Kidney (tissue), 14 donors: ENCODE data around the gene PPP5C. TPM values are rescaled to one million over a fixed set of nuclear protein-coding genes. Genes with fewer than 3 reads are reported as not detected.

Experiments used
- DNase-seq, 5 donors: peaks; one replicate each; pipeline ENCODE4 v3.0.0-alpha.2; 2013 to 2020
- FAIRE-seq: peaks from 2 replicates; lab custom pipeline; 2012; peaks lifted over from hg19 to GRCh38; lab: Jason Lieb, UNC
- H3K27ac ChIP-seq, 2 donors: one replicate each; pipeline ENCODE4 v1.7.0; 2013; ENCODE audit warnings: low read depth in 2 of 2, low read length in 2 of 2, inconsistent platforms in 1 of 2
- H3K27me3 ChIP-seq: one replicate; pipeline ENCODE4 v1.7.1; 2013; ENCODE audit warnings: low read length, inconsistent platforms; ENCODE audit not compliant: control insufficient read depth, insufficient read depth
- H3K36me3 ChIP-seq, 3 donors: one replicate each; pipeline versions ENCODE4 v1.7.0 to v1.7.1; 2013; ENCODE audit warnings: low read length in 3 of 3, control low read depth in 1 of 3, inconsistent platforms in 1 of 3; ENCODE audit not compliant: insufficient read depth in 3 of 3, control insufficient read depth in 2 of 3
- H3K4me1 ChIP-seq, 3 donors: one replicate each; pipeline versions ENCODE4 v1.7.0 to v1.7.1; 2013; ENCODE audit warnings: low read length in 3 of 3, inconsistent platforms in 1 of 3, low read depth in 1 of 3; ENCODE audit not compliant: control insufficient read depth in 2 of 3, insufficient read depth in 2 of 3
- H3K4me3 ChIP-seq, 3 donors: one replicate each; pipeline versions ENCODE4 v1.7.0 to v1.8.1; 2013; ENCODE audit warnings: low read length in 3 of 3, control low read depth in 1 of 3, inconsistent platforms in 1 of 3
- H3K9ac ChIP-seq, 3 donors: one replicate each; pipeline versions ENCODE4 v1.7.0 to v1.7.1; 2013; ENCODE audit warnings: low read length in 3 of 3, control low read depth in 1 of 3, inconsistent platforms in 1 of 3
- H3K9me3 ChIP-seq, 3 donors: one replicate each; pipeline versions ENCODE4 v1.7.0 to v1.7.1; 2013; ENCODE audit warnings: low read length in 3 of 3, control low read depth in 1 of 3, inconsistent platforms in 1 of 3; ENCODE audit not compliant: control insufficient read depth in 2 of 3, insufficient read depth in 1 of 3
- CTCF ChIP-seq: IDR thresholded peaks from 3 replicates; pipeline ENCODE4 v1.5.1; 2012; ENCODE audit warnings: mild to moderate bottlenecking, moderate library complexity, borderline replicate concordance; ENCODE audit not compliant: insufficient read depth; ENCODE audit errors: extremely low read depth
- intact Hi-C: fragments of 100-400 bp; cut with DNase I; formaldehyde crosslinking; loops from one replicate; pipeline ENCODE4 v1.11.1; 2022
- polyA plus RNA-seq: library from polyadenylated mRNA; stranded (reverse); fragments of 350-450 nt; fragmentation: Illumina TruSeq; extraction: RNeasy Lipid Tissue Mini Kit (QIAGEN cat#74804); gene quantifications from one replicate; pipeline ENCODE4 v1.2.3, GENCODE V29; 2014; ENCODE audit warnings: low read depth, low replicate concordance; ENCODE audit not compliant: insufficient read depth
- total RNA-seq: library from RNA; stranded (reverse); fragmentation: NEBNext Ultra II Directional; extraction: Animal tissue kit (Norgen Biotek cat#: 25700); gene quantifications from one replicate; pipeline ENCODE4 v1.2.1, GENCODE V29; 2021
- donor health status: control.
- donor health status: control.
- donor health status: control.
- donor health status: control.
- donor health status: control.
- donor health status: DM: yes; HTN: yes; CAD: no.
- donor health status: Normal renal cell carcinoma (clear cell type).

Gene PPP5C
- total and polyA plus RNA-seq, 2 donors from 2014 or later, result 54.3 to 63.7 TPM

- H3K27ac ChIP-seq, result no peak overlapping the region
- FAIRE-seq (no peak), DNase-seq (peak in 1 of 5 donors; percentile 10)
- H3K27me3 ChIP-seq, result no peaks in the 10 kb centered on the region
- no peaks in the 10 kb centered on the region for H3K36me3 ChIP-seq
- intact Hi-C loops, result no loop called here
- peaks cover 2 to 9% (median 4%) of the 10 kb centered on the region in 3 donors for H3K4me1 ChIP-seq
- no peak for TF ChIP-seq CTCF
- no peak overlapping the region for H3K9ac ChIP-seq
- H3K4me3 ChIP-seq, result no peak overlapping the region
- no peaks in the 10 kb centered on the region for H3K9me3 ChIP-seq
These were observed 75.5 kb downstream of the PPP5C start for GRCh38 chr19:46422344-46422743.

GRCh38 chr19:46423188-46423587 is 76.3 kb downstream of the PPP5C start:
- intact Hi-C loops, result no loop called here
- Histone ChIP-seq H3K27me3 (no peaks in the 10 kb centered on the region), H3K4me3 (no peak overlapping the region), H3K27ac (no peak overlapping the region), H3K9me3 (no peaks in the 10 kb centered on the region), H3K36me3 (no peaks in the 10 kb centered on the region), H3K9ac (no peak overlapping the region), H3K4me1 (peaks cover 2 to 9% (median 4%) of the 10 kb centered on the region in 3 donors)
- peak in 1 of 5 donors; percentile 2 for DNase-seq
- no peak for TF ChIP-seq CTCF
- no peak for FAIRE-seq

- Histone ChIP-seq H3K27ac (peak overlapping the region; percentile 73 to 80), H3K9ac (peak overlapping the region; percentile 31 to 59 (median 52)), H3K9me3 (no peaks in the 10 kb centered on the region), H3K4me1 (peaks cover 2 to 9% (median 8%) of the 10 kb centered on the region in 3 donors), H3K27me3 (no peaks in the 10 kb centered on the region), H3K36me3 (no peaks in the 10 kb centered on the region), H3K4me3 (peak overlapping the region; percentile 78 to 83 (median 79))
- DNase-seq (peak; percentile 56 to 97 (median 64)), FAIRE-seq (no peak)
- intact Hi-C loops, result no loop called here
- TF ChIP-seq CTCF, result no peak
These were observed 79.2 kb downstream of the PPP5C start for GRCh38 chr19:46426035-46426505.
